HG02763 (cell line): Measurements from ENCODE around the gene PSTPIP1.
A peak's percentile ranks its signal among the peaks of the same experiment; 100 is the strongest.

Experiments used
- ATAC-seq: cut with Tn5 transposase; IDR thresholded peaks from one replicate; pipeline ENCODE4 v1.9.1; 2021; ENCODE audit warnings: mild to moderate bottlenecking, moderate library complexity; ENCODE audit not compliant: unreplicated experiment

PSTPIP1 gene

GRCh38 chr15:77039217-77039533, 44.2 kb downstream of the PSTPIP1 start:
- ATAC-seq = no peak

GRCh38 chr15:77039848-77040247, 44.9 kb downstream of the PSTPIP1 start:
- ATAC-seq = no peak

DNA sequence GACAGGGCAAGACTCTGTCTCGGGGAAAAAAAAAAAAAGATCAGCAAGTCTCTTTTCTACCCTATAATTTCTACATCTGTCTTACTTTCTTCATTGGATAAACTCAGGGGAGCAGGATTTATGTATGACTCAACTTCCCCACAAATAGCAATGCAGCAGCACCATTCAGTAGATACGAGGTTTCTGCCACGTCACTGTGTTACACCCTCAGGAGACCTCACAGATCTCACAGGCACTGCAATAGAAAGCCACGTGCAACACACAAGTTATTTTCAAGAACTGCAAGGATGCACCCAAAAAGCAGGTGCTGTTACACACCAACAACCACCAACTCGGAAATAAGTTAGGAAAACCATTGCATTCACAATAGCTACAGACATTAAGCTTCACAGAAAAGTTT, 45.7 kb downstream of the PSTPIP1 start:
- ATAC-seq = no peak

DNA sequence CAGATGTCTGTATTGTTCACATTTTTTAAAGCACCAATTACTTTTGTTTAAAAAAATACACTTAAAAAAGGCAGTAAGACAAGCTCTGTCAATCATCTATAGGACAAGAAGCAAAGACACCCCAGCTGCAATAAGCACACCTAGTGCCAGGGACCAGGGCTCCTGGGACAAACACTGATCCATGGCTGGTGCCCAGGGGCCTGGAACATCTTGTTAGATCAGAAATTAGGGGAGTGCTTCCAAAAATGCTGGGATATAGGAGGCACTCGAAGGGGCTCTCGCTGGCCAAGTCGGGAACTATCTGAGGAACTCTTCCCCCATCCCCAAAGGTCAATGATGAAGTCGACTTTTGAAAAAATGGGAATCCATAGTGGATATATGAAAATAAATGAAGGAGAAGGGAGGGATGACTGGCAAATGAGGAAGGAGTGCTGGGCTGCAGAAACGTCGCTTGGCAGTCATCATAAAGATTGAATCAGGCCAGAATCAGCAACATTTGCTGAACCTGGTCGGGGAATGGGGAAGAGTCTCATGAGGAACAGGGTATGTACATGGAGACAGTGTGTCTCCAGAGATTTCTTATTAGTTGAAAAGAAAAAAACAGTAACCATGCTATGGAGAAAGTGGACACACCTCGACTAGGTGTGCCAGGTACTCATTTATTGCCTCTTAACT, 47.5 kb downstream of the PSTPIP1 start:
- no peak for ATAC-seq

DNA sequence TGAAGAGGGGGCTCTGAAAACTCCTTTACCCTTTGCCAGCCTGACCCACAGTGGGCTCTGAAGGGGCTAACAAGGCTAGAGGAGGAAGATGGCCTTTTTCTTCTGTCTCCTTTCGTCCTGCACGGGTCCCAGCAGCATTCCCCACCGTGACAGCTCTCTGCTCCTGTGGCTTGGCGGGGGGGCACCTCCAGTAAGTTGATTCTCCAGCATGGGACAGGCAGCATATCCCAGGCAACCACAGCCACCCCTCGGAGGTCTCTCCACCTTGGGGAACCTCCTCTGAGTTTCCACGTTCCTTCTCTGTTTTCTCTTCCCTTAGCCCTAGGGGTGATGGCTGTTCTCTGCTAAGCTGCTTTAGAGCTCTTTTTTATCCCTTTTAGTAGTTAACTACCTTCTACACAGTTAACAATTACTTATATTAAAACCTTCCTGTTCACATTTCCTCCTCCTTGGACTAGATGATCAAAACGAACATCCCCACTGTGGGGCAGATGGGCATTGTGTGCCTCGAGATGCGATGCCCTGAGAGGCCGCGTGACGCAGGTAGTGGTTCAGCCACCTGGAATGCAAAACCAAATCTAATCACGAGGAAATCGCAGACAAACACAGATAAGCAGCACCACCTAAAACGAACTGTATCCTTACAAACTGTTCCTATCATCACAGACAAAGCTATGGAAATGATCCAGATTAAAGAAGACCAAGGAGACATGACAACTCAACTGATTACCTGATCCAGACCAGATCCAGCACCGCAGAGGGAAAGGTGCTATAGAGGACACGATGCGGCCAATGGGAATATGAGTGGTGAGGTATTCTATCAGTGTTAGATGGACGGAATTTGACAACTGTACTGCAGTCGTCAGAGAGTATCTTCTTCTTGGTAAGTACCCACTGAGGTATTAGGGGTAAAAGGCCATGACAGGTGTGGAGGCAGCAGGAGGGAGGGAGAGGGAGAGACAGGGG, 48.3 kb downstream of the PSTPIP1 start:
- no peak for ATAC-seq

- ATAC-seq = no peak
Measured at GRCh38 chr15:77044228-77045042, 49.5 kb downstream of the PSTPIP1 start.

GRCh38 chr15:77045985-77046384, 51.1 kb downstream of the PSTPIP1 start:
- ATAC-seq = no peak

DNA sequence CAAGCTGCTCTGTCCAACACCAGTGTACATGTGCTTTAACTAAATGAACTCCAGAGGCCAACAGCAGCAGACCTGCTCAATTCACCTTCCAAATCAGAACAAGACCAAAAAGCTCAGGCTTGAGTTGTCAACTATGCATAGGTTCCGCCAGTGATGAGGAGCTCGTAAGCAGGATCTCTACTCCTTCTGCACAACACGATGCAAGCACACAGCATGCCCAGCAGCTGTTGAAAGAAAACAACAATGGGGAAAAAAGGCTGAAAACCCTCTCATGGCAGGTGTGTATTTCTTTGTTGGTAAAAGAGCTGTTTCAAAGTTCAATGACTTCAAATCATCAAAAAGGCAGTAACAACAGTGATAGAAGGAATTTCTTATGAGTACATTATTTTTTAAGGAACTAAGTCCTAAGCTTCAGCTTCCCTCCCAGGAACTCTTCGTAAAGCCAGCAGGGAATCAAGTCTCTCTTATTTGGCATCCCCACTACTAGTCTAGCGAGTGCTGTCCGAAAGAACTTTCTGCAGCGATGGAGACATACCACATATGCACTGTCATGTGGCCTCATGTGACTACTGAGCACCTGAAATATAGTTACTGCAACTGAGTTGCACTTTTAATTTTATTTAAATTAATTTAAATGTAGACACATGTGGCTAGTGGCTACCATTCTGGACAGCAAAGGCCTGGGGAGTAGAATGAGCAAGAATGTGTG, 51.9 kb downstream of the PSTPIP1 start:
- no peak for ATAC-seq

- ATAC-seq = no peak
Measured at GRCh38 chr15:77048135-77048876, 53.4 kb downstream of the PSTPIP1 start.

DNA sequence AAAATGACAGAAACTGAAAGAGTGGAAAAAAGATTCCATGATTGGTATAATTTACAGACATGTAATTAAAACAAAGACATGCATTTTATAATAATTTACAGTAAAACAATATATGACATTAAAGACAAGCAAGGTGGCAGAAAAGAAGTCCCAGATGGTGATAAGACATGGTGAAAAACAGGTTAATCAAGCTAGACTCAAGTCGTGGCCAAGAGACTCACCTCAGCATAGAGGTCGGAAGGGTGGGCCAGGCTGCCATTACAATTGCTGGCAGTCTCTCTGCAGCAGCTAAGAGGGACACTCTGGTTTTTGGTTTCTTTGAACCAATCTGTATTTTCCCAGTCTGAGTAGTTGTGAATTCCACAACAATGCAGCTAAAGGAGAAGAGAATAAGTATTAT, 57.6 kb downstream of the PSTPIP1 start:
- ATAC-seq = no peak

GRCh38 chr15:77053709-77054108, 58.8 kb downstream of the PSTPIP1 start:
- ATAC-seq = no peak

GRCh38 chr15:77057072-77057471, 62.1 kb downstream of the PSTPIP1 start:
- ATAC-seq = no peak

- no peak for ATAC-seq
Measured at GRCh38 chr15:77057685-77058084, 62.8 kb downstream of the PSTPIP1 start.

DNA sequence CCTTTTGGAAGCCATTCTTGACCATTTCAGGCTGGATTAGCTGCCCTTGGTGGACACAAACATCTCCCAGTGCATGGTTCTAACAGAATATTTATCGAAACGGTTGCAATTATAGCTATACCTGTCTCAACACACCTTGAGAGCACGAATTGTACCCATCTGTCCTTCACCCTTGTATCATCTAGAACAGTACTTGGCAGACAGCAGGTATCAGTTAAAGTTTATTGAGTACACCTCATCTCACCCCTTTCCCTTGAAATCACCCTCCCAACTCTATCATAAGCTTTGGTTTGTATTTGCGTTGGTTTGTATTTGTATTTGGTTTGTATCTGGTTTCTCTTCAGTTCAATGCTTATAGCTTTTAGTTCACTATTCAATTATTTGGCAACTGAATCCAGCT, 63.5 kb downstream of the PSTPIP1 start:
- no peak for ATAC-seq

DNA sequence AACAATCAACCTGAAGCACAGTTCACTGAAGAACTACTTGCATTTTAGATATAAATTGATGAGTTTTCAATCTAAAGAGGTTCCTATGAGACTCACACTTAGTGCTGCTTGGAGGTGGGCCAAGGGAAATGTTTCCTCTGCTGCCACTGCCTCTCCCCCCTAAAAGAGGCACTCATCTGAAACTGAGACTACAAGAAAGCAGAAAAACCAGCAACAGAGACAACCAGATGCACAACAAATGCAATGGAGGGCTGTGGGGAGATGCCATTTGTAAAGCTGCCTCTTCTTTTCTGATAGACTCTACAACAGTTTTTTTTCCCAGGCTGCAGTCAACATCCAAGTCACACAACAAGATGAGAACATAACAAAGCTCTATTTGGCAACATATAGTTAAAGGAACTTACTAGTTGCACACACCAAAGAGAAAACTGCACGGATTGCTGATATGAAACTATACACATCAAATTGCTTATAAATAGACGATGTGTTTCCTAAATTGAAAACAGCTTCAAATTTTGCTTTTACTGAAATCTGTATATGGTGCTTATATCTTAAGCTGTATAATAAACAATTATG, 64.9 kb downstream of the PSTPIP1 start:
- ATAC-seq = peak; percentile 55

GRCh38 chr15:77060546-77060945, 65.6 kb downstream of the PSTPIP1 start:
- ATAC-seq = no peak

- no peak for ATAC-seq
Measured at GRCh38 chr15:77063249-77063648, 68.3 kb downstream of the PSTPIP1 start.

DNA sequence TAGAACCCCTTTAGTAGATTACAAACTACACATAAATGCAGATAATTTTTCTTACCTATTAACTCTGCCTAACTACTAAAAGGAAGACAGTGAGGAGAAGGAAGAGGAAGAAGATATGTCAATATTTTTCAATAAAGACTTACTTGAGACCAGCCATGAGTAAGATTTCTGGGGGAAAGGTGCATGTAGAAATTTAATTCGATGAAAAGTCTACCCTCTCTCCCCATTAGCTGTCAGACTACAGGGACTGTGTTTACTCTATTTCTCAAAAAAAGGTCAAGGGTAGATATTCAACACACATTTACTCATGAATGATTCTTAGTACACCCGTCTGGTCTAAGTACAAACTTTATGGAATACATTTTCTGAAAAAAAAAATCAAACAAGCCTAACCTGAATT, 69.1 kb downstream of the PSTPIP1 start:
- no peak for ATAC-seq

DNA sequence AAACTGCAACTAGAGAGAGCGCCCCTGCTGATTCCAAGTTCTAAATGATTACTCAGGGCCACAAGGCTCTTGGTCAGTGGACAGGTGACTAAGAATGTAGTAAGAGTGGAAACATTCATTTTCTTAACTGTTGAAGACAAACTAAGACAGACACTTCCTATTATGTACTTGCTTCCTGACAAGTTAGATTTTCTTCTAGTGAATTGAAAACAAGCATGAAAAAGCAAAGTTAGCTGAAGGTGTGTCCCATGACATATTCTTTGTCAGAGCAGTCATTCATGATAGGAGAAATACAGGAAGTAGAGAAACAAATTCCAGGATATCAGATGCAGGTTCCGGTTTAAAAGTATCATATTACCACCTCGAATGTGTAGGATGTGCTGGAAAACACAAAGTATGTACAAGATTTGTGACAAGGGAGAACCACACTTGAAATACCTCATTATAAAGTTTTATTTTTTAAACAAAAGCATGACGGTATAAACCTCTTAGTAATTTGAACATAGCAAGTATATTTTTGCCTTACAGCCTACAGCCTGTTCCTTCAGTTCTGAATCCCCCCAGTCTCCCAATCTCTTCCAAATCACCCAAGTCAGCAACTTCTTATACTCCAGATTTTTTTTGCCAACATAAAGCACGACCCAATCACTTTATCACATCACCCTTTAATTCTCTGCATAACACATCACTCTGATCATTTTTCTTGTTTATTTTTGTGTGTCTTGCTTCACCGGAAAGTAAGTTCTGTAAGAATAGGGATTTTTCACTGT, 69.8 kb downstream of the PSTPIP1 start:
- no peak for ATAC-seq
